Measurements from ENCODE around the gene CDH23.

The CDH23 gene

DNA sequence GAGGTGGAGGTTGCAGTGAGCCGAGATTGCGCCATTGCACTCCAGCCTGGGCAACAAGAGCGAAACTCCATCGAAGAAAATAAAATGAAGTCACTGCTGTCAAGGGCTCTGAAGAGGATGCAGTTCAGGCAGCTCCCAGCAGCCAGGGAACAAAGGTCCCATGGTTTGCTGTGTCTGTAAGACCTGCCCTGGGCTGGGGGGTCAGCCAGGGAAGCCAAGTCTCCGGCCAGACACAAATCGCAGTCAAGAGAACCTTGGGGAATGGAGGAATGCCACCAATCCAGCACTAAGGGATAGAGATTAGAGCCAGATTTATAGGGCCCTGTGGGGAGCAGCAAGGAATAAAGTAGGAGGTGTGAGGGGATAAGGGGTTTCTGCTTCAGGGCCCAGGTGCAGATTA is 405.5 kb downstream of the CDH23 start:
- DNase-seq (ENCODE audit: low spot score), result no peak

DNA sequence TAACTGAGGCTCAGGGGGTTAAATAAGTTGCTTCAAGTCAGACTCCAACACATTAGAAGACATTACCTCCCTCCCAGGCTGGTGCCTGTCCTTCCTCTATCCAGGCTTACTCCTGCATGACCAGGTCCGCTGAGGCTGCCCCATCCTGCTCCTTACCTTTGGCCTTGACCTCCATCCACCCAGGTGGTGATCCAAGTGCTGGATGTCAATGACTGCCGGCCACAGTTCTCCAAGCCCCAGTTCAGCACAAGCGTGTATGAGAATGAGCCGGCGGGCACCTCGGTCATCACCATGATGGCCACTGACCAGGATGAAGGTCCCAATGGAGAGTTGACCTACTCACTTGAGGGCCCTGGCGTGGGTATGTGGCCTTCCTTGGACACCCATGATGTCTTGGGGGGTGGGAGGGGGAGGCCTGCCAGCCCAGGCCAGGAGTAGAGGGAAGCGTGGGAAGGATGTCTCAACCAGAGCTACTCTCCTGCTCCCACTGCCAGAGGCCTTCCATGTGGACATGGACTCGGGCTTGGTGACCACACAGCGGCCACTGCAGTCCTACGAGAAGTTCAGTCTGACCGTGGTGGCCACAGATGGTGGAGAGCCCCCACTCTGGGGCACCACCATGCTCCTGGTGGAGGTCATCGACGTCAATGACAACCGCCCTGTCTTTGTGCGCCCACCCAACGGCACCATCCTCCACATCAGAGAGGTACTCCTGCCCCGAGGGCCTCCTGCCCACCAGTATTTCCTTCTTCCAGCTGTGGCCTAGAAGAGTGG is 406.2 kb downstream of the CDH23 start:
- DNase-seq (ENCODE audit: low spot score), result no peak

GRCh38 chr10:71804077-71804476 is 407.4 kb downstream of the CDH23 start:
- no peak for DNase-seq (ENCODE audit: low spot score)

- peak; percentile 74 for DNase-seq (ENCODE audit: low spot score)
Measured at GRCh38 chr10:71805776-71806703, 409.3 kb downstream of the CDH23 start.

DNA sequence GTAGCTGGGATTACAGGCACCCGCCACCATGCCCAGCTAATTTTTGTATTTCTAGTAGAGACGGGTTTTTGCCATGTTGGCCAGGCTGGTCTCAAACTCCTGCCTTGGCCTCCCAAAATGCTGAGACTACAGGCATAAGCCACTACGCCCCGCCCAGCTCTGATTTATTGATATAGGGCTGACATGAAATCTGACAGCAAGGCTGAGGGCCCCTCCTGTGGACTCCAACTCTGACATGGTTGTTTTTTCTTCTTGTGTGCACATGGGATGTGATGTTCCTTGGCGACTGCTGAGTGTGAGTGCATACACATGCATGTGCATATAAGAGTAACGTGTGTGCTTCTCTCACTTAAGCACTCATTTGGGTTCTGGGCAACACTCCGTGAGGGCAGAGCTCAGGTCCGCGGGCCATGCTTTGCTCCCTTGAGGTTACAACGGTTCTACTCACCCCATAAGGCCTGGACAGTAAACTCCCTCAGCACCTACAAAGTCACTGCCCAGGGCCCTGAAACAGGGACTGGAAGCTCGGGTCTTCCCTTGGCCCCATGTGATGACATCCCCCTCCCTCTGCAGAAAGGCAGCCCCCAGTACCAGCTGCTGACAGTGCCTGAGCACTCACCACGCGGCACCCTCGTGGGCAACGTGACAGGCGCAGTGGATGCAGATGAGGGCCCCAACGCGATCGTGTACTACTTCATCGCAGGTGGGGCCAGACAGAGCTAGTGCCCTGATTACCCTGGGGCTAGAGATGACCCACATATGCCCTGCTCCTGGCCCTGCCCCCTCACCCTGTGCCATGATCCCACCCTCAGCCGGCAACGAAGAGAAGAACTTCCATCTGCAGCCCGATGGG is 410.2 kb downstream of the CDH23 start:
- no peak for DNase-seq (ENCODE audit: low spot score)

DNA sequence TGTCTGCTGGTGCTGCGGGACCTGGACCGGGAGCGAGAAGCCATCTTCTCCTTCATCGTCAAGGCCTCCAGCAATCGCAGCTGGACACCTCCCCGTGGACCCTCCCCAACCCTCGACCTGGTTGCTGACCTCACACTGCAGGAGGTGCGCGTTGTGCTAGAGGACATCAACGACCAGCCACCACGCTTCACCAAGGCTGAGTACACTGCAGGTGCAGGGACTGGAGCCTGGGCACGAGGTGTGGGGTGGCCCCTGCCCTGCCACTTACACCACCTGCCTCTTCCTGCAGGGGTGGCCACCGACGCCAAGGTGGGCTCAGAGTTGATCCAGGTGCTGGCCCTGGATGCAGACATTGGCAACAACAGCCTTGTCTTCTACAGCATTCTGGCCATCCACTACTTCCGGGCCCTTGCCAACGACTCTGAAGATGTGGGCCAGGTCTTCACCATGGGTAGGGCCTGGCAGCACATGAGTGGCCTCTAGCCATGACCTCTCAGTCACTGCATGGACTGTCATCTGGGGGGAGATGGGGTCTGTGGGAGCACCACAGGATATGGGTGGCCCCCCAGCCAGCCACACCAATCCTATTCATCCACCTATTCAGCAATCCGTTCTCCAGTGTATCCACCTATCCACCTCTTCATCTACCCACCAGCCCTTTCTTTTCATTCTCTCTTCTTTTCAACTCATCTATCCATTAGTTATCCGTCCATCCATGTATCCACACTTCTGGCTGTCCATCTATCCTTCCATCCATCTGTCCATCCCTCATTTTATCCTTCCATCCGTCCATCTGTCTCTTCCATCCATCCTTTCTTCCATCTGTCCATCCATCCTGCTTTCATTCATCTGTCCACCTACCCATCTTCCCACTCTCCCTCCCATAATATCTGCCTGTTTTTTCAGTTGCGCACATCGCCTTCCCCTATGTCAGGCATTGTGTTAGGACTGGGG is 411.1 kb downstream of the CDH23 start:
- DNase-seq (ENCODE audit: low spot score), result no peak

GRCh38 chr10:71809628-71810027 is 412.9 kb downstream of the CDH23 start:
- no peak for DNase-seq (ENCODE audit: low spot score)

DNA sequence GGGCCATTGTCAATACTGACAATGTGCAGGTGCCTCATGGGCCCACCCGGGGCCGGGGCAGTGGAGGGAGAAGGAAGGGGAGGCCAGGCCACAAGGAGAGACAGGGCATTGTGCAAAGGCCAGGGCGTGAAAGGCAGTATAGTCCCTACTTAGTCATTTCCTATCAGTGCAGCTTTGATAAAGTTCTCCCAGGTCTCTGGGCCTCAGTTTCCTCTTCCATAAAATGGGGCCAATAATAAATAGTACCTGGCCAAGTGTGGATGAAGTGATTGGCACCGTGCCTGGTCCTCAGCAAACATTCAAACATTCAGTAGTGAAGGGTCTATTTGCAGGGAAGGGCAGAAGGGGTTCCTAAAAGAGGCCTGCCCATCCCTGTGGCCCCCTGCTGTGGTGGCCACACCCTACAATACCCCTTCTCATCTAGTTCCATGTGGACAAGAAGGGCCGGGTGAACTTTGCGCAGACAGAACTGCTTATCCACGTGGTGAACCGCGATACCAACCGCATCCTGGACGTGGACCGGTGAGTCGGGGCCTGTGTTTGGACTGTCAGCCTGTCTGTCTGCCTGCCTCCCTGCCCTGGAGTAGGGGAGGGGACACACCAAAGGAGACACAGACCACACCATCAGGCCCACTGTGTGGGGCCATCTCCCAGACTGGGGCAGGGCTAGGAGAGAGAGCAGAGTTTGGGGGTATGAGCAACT is 413.5 kb downstream of the CDH23 start:
- DNase-seq (ENCODE audit: low spot score), result no peak

DNA sequence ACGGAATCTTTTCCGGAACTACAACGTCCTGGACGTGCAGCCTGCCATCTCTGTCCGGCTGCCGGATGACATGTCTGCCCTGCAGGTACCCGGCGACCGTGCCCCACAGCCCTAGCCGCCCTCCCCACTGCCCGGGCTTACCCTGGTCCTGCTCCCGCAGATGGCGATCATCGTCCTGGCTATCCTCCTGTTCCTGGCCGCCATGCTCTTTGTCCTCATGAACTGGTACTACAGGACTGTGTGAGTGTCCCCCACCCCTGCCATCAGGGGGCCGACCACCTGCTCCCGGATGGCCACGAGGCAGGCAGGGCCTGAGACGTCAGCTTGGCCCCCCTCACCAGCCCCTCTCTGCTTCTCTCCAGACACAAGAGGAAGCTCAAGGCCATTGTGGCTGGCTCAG is 414.6 kb downstream of the CDH23 start:
- no peak for DNase-seq (ENCODE audit: low spot score)

DNA sequence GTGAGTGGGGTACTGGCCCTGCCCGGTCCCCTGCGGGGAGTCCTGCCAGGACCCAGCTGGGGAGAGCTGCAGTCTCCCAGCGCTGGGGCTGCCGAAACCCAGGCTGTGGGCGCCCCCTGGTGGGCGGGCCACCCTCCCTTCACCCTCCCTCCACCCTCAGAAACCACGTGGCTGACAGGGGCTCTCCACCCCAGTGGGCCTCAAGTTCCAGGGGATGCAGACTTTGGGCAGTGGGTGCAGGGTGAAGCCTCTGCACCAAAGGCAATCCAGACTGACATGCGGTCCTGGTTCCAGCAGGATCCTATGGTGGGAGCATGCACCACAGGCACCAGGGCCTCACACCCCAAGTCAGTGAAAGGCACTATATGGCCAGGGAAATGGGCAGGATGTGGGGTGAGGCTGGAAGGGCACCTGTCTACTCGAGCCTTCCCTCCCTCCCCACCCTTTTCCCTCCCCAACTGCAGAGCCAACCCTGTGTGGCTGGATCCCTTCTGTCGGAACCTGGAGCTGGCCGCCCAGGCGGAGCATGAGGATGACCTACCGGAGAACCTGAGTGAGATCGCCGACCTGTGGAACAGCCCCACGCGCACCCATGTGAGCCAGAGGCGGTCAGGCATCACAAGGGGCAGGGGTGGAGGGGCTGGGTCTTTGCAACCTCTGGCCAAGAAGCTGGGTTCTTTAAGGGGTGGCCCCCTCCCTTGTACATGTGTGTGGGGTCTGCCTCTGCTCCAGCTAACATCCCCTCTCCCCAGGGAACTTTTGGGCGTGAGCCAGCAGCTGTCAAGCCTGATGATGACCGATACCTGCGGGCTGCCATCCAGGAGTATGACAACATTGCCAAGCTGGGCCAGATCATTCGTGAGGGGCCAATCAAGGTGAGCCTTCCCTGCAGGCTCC is 415.5 kb downstream of the CDH23 start:
- peak; percentile 75 for DNase-seq (ENCODE audit: low spot score)

DNA sequence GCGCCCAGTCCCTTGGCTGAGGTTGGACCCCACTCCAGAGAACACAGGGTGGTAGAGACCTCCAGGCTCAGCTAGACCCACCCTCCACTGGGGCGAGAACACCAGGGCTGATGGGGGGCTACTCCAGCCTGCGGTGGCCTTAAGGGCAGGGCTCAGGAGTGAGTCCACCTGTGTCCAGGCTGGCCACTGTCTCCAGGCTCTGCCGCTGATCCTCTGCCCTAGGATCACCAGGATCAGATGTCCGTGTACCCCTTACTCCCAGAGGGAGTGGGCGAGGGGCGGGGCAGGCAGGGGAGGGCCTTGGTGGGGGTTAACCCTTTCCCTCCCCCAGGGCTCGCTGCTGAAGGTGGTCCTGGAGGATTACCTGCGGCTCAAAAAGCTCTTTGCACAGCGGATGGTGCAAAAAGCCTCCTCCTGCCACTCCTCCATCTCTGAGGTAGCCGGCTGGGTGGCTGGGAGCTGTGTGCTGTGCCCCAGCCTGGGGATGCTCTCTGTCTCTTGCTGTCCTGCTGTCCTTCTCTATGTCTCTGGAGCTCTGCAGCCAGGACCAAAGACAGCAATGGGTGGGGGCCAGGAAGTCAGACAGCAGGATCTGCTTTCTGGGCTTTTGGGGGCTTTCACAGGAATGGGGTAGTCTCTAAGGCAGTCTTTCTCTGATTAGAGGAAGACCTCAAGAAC is 416.3 kb downstream of the CDH23 start:
- no peak for DNase-seq (ENCODE audit: low spot score)

DNA sequence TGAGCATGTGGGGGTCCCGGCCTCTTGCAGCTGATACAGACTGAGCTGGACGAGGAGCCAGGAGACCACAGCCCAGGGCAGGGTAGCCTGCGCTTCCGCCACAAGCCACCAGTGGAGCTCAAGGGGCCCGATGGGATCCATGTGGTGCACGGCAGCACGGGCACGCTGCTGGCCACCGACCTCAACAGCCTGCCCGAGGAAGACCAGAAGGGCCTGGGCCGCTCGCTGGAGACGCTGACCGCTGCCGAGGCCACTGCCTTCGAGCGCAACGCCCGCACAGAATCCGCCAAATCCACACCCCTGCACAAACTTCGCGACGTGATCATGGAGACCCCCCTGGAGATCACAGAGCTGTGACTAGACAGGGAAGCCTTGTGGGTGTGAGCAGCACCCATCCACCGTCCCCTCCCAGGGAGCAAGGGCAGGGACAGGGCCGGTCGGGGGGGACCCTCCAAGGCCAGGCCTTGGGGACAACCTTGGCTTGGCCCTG is 418.2 kb downstream of the CDH23 start:
- DNase-seq (ENCODE audit: low spot score), result no peak

DNA sequence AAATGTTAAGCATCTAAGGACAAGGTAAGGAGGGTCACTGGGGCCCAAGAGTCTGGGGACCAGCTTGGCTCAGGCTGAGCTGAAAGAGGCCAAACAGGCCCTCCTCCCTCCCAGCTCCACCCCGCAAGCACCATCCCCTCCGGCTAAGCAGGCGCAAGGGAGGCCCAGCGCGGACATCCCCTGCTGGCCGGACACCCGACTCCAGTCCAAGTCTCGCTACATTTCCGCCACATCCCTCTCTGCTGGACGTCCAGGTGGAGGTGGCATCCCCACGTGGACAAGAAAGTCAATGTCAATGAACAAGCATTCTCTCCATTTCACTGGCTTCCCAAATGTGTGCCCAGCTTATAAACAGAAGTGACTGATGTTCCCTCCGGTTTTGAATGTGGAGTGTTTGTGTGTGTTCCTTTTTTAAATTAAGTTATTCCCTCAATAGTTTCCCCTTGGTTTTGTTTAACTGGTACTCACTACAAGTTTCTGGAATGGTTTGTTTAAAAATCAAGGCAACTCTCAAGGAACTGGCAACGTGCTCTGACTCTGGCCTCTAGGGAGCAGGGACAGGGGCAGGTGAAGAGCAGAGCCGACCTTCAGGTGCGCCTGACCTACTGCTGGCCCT is 418.9 kb downstream of the CDH23 start:
- DNase-seq (ENCODE audit: low spot score), result no peak

DNA sequence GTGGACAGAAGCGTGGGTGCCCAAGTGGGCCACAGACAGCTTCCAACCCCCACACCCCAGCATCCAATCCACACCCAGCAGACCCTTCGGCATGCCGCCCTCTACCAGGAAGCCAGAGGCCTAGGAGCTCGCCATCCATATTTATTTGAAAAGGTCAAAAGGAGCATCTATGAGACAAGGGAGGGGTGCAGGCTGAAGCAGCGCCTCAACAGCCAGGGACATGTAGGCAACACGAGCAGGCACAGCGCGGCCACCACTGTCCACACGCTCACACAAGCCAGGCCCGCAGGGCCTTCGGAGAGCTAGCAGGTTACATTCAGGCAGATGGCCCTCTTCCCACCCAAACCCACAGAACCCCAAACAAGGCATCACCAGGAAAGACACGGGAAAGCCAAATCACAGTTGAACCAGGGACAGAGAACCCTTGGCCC is 419.7 kb downstream of the CDH23 start:
- no peak for DNase-seq (ENCODE audit: low spot score)

- no peak for DNase-seq (ENCODE audit: low spot score)
Measured at GRCh38 chr10:71816936-71817618, 420.4 kb downstream of the CDH23 start.

- DNase-seq (ENCODE audit: low spot score), result no peak
Measured at GRCh38 chr10:71817831-71818655, 421.3 kb downstream of the CDH23 start.

All from kidney tubule cell (primary cell).